Measurements from ENCODE around the gene FAM120B. TPM values are rescaled to one million over a fixed set of nuclear protein-coding genes. Genes with fewer than 3 reads are reported as not detected.

FAM120B gene
- total RNA-seq, 3 donors from 2014 or later: 28.8 to 35.0 (median 33.8) TPM

- Histone ChIP-seq H3K27me3 (no peaks in the 10 kb centered on the region), H3K4me1 (no peaks in the 10 kb centered on the region), H3K9me3 (no peaks in the 10 kb centered on the region), H3K36me3 (no peaks in the 10 kb centered on the region), H3K4me3 (no peak overlapping the region), H3K27ac (no peak overlapping the region)
- intact Hi-C loops (cut with DNase I; ENCODE audit: low total_unique reads): no loop called here
- TF ChIP-seq CTCF (IDR thresholded peaks at IDR 0.05) (no peak), POLR2AphosphoS5 (IDR thresholded peaks at IDR 0.05) (no peak), POLR2A (IDR thresholded peaks at IDR 0.05) (no peak)
- no peak for DNase-seq (ENCODE audit: low spot score in 2 of 2)
Measured at GRCh38 chr6:170449835-170450753, 143.5 kb downstream of the FAM120B start.

GRCh38 chr6:170450916-170451761 is 144.6 kb downstream of the FAM120B start:
- no peaks in the 10 kb centered on the region for H3K27me3 ChIP-seq
- no peaks in the 10 kb centered on the region for H3K9me3 ChIP-seq
- DNase-seq (ENCODE audit: low spot score in 2 of 2): no peak
- H3K27ac ChIP-seq: no peak overlapping the region
- intact Hi-C loops (cut with DNase I; ENCODE audit: low total_unique reads): no loop called here
- TF ChIP-seq CTCF (IDR thresholded peaks at IDR 0.05) (no peak), POLR2AphosphoS5 (IDR thresholded peaks at IDR 0.05) (no peak), POLR2A (IDR thresholded peaks at IDR 0.05) (no peak)
- H3K4me1 ChIP-seq: no peaks in the 10 kb centered on the region
- no peaks in the 10 kb centered on the region for H3K36me3 ChIP-seq
- H3K4me3 ChIP-seq: no peak overlapping the region

- Histone ChIP-seq H3K36me3 (no peaks in the 10 kb centered on the region), H3K27ac (no peak overlapping the region), H3K4me3 (no peak overlapping the region), H3K9me3 (no peaks in the 10 kb centered on the region), H3K27me3 (no peaks in the 10 kb centered on the region), H3K4me1 (no peaks in the 10 kb centered on the region)
- intact Hi-C loops (cut with DNase I; ENCODE audit: low total_unique reads): no loop called here
- DNase-seq (ENCODE audit: low spot score in 2 of 2): no peak
- no peak for TF ChIP-seq POLR2AphosphoS5 (IDR thresholded peaks at IDR 0.05)
- TF ChIP-seq CTCF (IDR thresholded peaks at IDR 0.05): no peak
- TF ChIP-seq POLR2A (IDR thresholded peaks at IDR 0.05): no peak
Measured at GRCh38 chr6:170451762-170452651, 145.4 kb downstream of the FAM120B start.

- no peaks in the 10 kb centered on the region for H3K27me3 ChIP-seq
- no peak for TF ChIP-seq POLR2AphosphoS5 (IDR thresholded peaks at IDR 0.05)
- no peak for TF ChIP-seq POLR2A (IDR thresholded peaks at IDR 0.05)
- TF ChIP-seq CTCF (IDR thresholded peaks at IDR 0.05): no peak
- H3K36me3 ChIP-seq: no peaks in the 10 kb centered on the region
- H3K4me1 ChIP-seq: no peaks in the 10 kb centered on the region
- H3K27ac ChIP-seq: no peak overlapping the region
- DNase-seq (ENCODE audit: low spot score in 2 of 2): no peak
- no peaks in the 10 kb centered on the region for H3K9me3 ChIP-seq
- no peak overlapping the region for H3K4me3 ChIP-seq
- intact Hi-C loops (cut with DNase I; ENCODE audit: low total_unique reads): no loop called here
Measured at GRCh38 chr6:170452767-170453545, 146.4 kb downstream of the FAM120B start.

Measured in breast epithelium (tissue), 4 donors.